Measurements from ENCODE around the gene CDK17.

- TF ChIP-seq CTCF (IDR thresholded peaks at IDR 0.05) = no peak
- no peak for TF ChIP-seq POLR2AphosphoS5 (IDR thresholded peaks at IDR 0.05)
- TF ChIP-seq POLR2A (IDR thresholded peaks at IDR 0.05) = no peak
Observed at GRCh38 chr12:96244826-96245225, 155.4 kb downstream of the CDK17 start.

Data from breast epithelium (tissue), 3 donors.